Liver (tissue), 3 donors: ENCODE data around the gene MSN.
A peak's percentile ranks its signal among the peaks of the same experiment; 100 is the strongest.

Experiments used
- CTCF ChIP-seq: fragments of 150-350 bp; IDR thresholded peaks from 2 replicates; pipeline ENCODE4 v1.5.1; 2017; ENCODE audit warnings: improper control_type of control experiment, low read depth, low read length; ENCODE audit not compliant: missing input control
- EGR1 ChIP-seq, 2 donors: IDR thresholded peaks; 2 replicates each; pipeline ENCODE4 v1.6.1; 2016 to 2018; ENCODE audit warnings: antibody characterized with exemption in 2 of 2, low read depth in 2 of 2
- FOXA1 ChIP-seq: IDR thresholded peaks from 2 replicates; pipeline ENCODE4 v1.6.1; 2016; ENCODE audit warnings: antibody characterized with exemption
- JUND ChIP-seq, 2 donors: IDR thresholded peaks; 2 replicates each; pipeline ENCODE4 v1.6.1; 2016; ENCODE audit warnings: antibody characterized with exemption in 2 of 2
- MAX ChIP-seq: IDR thresholded peaks from 2 replicates; pipeline ENCODE4 v1.6.1; 2016; ENCODE audit warnings: antibody characterized with exemption
- RAD21 ChIP-seq, 2 donors: IDR thresholded peaks; 2 replicates each; pipeline ENCODE4 v1.6.1; 2016; ENCODE audit warnings: antibody characterized with exemption in 2 of 2, mild to moderate bottlenecking in 2 of 2
- YY1 ChIP-seq: IDR thresholded peaks from 2 replicates; pipeline ENCODE4 v1.6.1; 2016; ENCODE audit warnings: antibody characterized with exemption, mild to moderate bottlenecking
- TF ChIP-seq, protein P1 (sequence below): IDR thresholded peaks from 2 replicates; pipeline ENCODE4 v1.6.1; 2016; ENCODE audit warnings: antibody characterized with exemption, mild to moderate bottlenecking
- donor health status: healthy.
- donor health status: healthy.

DNA sequence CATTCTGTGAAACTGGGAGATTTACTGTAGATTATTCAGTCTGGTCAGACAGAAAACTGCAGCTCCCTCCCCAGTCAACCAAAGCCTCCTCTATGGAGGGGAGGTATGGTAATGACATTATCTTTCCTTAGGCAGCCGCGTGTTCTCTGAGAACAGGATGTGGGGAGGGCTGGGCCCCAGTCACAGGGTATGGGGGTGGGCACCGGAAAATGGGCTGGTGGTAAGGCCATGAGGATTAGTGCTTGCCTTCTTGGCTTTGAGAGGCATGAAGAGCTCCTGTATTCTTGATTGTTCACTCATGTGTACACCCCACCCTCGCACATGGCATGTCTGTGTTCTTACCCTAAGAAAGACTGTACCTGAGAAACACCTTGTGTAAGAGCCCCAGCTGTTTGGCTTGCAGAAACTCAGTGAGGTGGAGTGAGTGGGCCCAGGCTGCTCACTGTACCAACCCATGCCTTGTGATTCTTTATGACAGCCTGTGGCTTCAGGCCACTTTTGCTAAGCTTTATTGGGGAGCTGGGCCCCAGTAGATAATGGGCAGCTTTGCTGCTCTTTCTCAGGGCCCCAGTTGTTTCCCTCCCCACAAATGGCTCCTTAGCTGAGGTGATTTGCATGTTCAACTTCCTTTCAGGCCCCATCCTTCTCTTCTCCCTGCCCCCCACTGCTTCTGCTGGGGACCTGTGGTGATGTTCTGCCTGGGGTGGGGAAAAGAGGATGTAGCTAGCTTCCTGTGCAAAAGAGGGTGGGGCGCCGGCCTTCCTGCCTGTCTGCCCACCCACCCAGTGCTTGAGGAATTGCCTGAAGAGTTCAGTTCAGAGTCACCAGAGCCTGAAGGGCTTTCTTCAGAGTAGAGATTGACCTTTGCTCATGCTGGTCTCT, 30.7 kb downstream of the MSN start:
- TF ChIP-seq CTCF (no peak), EGR1 (IDR thresholded peaks at IDR 0.05; ENCODE audit: low read depth in 2 of 2) (no peak), RAD21 (IDR thresholded peaks at IDR 0.05) (peak in 1 of 2 donors; percentile 6), YY1 (no peak), FOXA1 (no peak), JUND (IDR thresholded peaks at IDR 0.05) (no peak), MAX (no peak)
- TF ChIP-seq, protein P1, sequence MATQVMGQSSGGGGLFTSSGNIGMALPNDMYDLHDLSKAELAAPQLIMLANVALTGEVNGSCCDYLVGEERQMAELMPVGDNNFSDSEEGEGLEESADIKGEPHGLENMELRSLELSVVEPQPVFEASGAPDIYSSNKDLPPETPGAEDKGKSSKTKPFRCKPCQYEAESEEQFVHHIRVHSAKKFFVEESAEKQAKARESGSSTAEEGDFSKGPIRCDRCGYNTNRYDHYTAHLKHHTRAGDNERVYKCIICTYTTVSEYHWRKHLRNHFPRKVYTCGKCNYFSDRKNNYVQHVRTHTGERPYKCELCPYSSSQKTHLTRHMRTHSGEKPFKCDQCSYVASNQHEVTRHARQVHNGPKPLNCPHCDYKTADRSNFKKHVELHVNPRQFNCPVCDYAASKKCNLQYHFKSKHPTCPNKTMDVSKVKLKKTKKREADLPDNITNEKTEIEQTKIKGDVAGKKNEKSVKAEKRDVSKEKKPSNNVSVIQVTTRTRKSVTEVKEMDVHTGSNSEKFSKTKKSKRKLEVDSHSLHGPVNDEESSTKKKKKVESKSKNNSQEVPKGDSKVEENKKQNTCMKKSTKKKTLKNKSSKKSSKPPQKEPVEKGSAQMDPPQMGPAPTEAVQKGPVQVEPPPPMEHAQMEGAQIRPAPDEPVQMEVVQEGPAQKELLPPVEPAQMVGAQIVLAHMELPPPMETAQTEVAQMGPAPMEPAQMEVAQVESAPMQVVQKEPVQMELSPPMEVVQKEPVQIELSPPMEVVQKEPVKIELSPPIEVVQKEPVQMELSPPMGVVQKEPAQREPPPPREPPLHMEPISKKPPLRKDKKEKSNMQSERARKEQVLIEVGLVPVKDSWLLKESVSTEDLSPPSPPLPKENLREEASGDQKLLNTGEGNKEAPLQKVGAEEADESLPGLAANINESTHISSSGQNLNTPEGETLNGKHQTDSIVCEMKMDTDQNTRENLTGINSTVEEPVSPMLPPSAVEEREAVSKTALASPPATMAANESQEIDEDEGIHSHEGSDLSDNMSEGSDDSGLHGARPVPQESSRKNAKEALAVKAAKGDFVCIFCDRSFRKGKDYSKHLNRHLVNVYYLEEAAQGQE, result no peak
